GM19452 (cell line): ENCODE data around the gene MOAP1.
"Not testable (repeated sequence)": the region's sequence is repeated elsewhere in the genome, so short reads cannot be mapped to it uniquely, and the experiment has no call there.

Experiments
- ATAC-seq: cut with Tn5 transposase; IDR thresholded peaks from one replicate; pipeline ENCODE4 v1.9.1; 2021; ENCODE audit not compliant: unreplicated experiment

Gene MOAP1

GRCh38 chr14:93150227-93151208, 34.2 kb downstream of the MOAP1 start:
- ATAC-seq = no peak

GRCh38 chr14:93148979-93149378, 35.7 kb downstream of the MOAP1 start:
- no peak for ATAC-seq

GRCh38 chr14:93146119-93146518, 38.6 kb downstream of the MOAP1 start:
- ATAC-seq = no peak

- ATAC-seq = no peak
Measured at GRCh38 chr14:93142854-93143652, 41.6 kb downstream of the MOAP1 start.

GRCh38 chr14:93137864-93138263, 46.8 kb downstream of the MOAP1 start:
- no peak for ATAC-seq

GRCh38 chr14:93136508-93136907, 48.2 kb downstream of the MOAP1 start:
- ATAC-seq = not testable (repeated sequence)

GRCh38 chr14:93136009-93136408, 48.7 kb downstream of the MOAP1 start:
- no peak for ATAC-seq

GRCh38 chr14:93135399-93135798, 49.3 kb downstream of the MOAP1 start:
- ATAC-seq = no peak

GRCh38 chr14:93133464-93133863, 51.2 kb downstream of the MOAP1 start:
- no peak for ATAC-seq

- ATAC-seq = no peak
Measured at GRCh38 chr14:93132472-93133065, 52.1 kb downstream of the MOAP1 start.
